Lower leg skin (tissue), 4 donors: ENCODE measurements around the gene CDCA8. TPM values are rescaled to one million over a fixed set of nuclear protein-coding genes. Genes with fewer than 3 reads are reported as not detected.
A peak's percentile ranks its signal among the peaks of the same experiment; 100 is the strongest.

ENCODE experiments used
- DNase-seq, 2 donors: peaks; one replicate each; pipeline ENCODE4 v3.0.0-alpha.2; 2019; ENCODE audit warnings: low spot score in 2 of 2
- H3K4me3 ChIP-seq: fragments of 200-600 bp; sonication (generic); 2 replicates; pipeline ENCODE4 v1.5.1; 2017; ENCODE audit warnings: mild to moderate bottlenecking, low read depth; ENCODE audit not compliant: poor library complexity, severe bottlenecking
- POLR2A ChIP-seq, 2 donors: fragments of 450-650 bp; IDR thresholded peaks; one replicate each; pipeline ENCODE4 v1.6.1; 2016 to 2017; ENCODE audit warnings: antibody characterized with exemption in 2 of 2, mild to moderate bottlenecking in 1 of 2, moderate library complexity in 1 of 2
- WGBS, 2 donors: methylation state at CpG; one replicate each; pipeline ENCODE4 v1.1.5; 2018; 5-methylcytosine and 5-hydroxymethylcytosine counted together
- intact Hi-C: fragments of 100-400 bp; cut with DNase I; formaldehyde crosslinking; loops from one replicate; pipeline ENCODE4 v1.15.0; 2023; ENCODE audit warnings: low total_unique reads
- total RNA-seq, 4 donors: library from RNA; depleted of rRNA; stranded (reverse); fragments of >200 nt; gene quantifications; one replicate each; pipeline ENCODE4 v1.1.0, GENCODE V29; 2016
- TF ChIP-seq, protein P1 (sequence below), 3 donors: fragments of 450-650 bp; IDR thresholded peaks; one replicate each; pipeline ENCODE4 v1.5.1; 2016; ENCODE audit warnings: antibody characterized with exemption in 3 of 3, mild to moderate bottlenecking in 3 of 3, moderate library complexity in 2 of 3

Gene CDCA8
- total RNA-seq, 4 donors from 2014 or later, result 1.0 to 3.2 (median 1.8) TPM

DNA sequence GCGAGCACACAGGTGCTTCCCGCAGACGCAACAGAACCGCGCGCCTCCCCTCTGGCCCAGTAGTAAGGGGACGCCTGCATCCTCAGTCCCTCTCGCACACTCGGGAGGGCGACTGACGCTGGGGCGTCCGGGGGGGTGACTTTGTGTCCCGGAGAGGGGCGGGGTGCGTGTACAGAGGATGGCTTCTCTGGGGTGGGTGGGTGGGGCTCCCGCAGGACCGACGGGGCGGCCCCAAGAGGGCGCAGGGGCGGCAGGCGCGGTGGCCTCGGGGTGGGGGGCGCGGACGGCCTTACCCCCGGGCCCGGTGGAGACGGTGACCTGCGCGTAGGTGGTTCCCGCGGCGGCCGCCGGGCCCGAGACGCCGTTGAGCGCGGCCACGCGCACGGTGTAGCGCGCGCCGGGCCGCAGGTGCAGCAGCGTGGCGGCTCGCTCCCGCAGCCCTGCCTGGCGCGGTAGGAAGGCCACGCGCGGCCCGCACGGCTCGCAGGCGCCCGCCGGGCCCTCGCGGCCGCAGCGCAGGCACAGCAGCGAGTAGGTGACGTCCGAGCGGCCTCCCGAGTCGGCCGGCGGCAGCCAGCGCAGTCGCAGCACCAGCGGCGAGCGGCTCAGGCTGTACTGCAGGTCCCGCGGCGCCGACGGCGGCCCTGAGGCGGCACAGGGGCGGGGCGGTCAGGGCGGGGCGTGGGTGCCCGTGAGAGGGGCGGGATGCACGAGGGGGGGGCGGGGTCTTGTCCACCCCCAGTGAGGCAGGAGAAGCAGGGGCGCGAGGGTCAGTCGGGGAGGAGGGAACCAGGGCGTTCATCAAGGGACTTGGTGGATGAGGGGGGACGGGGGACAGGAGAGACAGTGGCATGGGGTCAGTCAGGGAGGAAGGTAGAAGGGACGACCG is 60.5 kb downstream of the CDCA8 start:
- intact Hi-C loops, result no loop called here
- TF ChIP-seq, protein P1, sequence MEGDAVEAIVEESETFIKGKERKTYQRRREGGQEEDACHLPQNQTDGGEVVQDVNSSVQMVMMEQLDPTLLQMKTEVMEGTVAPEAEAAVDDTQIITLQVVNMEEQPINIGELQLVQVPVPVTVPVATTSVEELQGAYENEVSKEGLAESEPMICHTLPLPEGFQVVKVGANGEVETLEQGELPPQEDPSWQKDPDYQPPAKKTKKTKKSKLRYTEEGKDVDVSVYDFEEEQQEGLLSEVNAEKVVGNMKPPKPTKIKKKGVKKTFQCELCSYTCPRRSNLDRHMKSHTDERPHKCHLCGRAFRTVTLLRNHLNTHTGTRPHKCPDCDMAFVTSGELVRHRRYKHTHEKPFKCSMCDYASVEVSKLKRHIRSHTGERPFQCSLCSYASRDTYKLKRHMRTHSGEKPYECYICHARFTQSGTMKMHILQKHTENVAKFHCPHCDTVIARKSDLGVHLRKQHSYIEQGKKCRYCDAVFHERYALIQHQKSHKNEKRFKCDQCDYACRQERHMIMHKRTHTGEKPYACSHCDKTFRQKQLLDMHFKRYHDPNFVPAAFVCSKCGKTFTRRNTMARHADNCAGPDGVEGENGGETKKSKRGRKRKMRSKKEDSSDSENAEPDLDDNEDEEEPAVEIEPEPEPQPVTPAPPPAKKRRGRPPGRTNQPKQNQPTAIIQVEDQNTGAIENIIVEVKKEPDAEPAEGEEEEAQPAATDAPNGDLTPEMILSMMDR (IDR thresholded peaks at IDR 0.05), result no peak
- no peak for TF ChIP-seq POLR2A (IDR thresholded peaks at IDR 0.05)
- 5% methylated on average over 16 to 21 of the region's 105 CpGs for WGBS, 2 donors
- peak in 1 of 2 donors; percentile 76 for DNase-seq
- H3K4me3 ChIP-seq, result peak overlapping the region; percentile 12

DNA sequence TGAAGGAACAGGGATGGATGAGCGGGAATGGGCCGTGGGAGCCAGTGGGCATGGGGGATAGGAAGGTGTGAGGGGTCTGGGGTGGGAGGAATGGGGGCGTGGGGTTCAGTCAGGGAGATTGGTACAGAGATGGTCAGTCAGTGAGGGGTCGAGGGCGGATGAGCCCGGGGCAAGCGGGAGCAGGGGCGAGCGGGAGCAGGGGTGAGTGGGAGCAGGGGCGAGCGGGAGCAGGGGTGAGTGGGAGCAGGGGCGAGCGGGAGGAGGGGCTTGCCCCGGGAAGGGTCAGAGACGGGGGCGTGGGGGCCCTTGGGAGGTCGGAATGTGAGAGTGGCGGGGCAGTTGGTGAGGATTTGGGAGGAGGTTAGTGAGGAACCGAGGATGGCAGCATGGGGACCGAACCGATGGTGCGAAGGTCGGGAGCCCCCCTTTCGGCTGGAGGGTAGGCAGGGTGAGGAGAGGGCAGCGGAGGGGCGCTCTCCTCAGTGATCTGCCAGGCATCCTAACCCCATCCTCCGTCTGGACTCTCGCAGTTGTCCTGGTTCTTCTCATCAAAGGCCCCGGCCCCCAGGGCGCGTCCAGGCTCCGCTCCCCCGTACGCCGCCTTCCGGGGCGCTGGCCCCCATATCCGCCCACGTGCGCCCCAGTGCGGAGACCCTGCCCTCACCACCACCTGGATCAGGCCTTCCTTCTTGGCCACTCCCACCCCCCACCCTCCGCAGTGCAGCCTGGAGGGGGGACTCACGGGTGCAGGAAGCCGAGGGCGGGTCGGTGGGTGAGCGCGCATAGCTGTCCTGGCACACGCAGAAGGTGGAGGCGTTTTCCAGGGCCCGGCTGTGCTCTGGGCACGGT is 61.4 kb downstream of the CDCA8 start:
- no peak overlapping the region for H3K4me3 ChIP-seq
- intact Hi-C loops, result no loop called here
- 4 to 9% methylated on average over 42 to 49 of the region's 52 CpGs for WGBS, 2 donors
- TF ChIP-seq POLR2A (IDR thresholded peaks at IDR 0.05), result no peak
- TF ChIP-seq, protein P1 (IDR thresholded peaks at IDR 0.05), result no peak
- peak in 1 of 2 donors; percentile 62 for DNase-seq

DNA sequence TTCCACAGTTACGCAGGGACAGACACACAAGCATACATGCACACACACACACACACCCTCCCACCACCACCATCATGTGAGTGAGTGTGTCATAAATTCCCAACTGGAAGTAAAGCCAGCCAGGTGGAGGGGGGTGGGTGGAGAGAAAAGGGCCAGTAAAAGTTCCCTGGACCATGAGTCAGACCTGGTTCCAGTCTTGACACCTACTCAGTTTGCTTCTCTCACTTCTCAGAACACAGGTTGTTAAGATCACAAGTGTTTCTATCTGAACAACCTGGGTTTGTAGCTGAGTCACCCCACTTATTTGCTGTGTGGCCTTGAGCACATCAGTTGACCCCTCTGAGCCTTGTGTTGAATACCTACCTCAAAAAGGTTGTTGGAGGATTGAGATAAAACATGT is 63.0 kb downstream of the CDCA8 start:
- WGBS, 2 donors, result 33 to 71% methylated on average over 1 of the region's 1 CpG
- intact Hi-C loops, result no loop called here
- H3K4me3 ChIP-seq, result no peak overlapping the region
- TF ChIP-seq POLR2A (IDR thresholded peaks at IDR 0.05), result no peak
- TF ChIP-seq, protein P1 (IDR thresholded peaks at IDR 0.05), result no peak
- DNase-seq, result no peak

- intact Hi-C loops, result no loop called here
- WGBS, 2 donors, result 56 to 74% methylated on average over 4 of the region's 4 CpGs
- DNase-seq, result peak in 1 of 2 donors; percentile 68
- no peak for TF ChIP-seq POLR2A (IDR thresholded peaks at IDR 0.05)
- TF ChIP-seq, protein P1 (IDR thresholded peaks at IDR 0.05), result no peak
- H3K4me3 ChIP-seq, result no peak overlapping the region
These were observed 63.7 kb downstream of the CDCA8 start for GRCh38 chr1:37755951-37756560.

Other genes starting within 250 kb of the CDCA8 start
- gene ZC3H12A, start 217.9 kb upstream of the CDCA8 start, total RNA-seq, result 10 to 100 TPM; 36.0 to 42.9 (median 39.0) TPM
- 10 to 100 TPM; 55.7 to 94.2 (median 77.8) TPM for gene MEAF6, start 177.8 kb upstream of the CDCA8 start, total RNA-seq
- gene SNIP1, start 138.2 kb upstream of the CDCA8 start, total RNA-seq, result 10 to 100 TPM in 3 of 4 donors, 1 to 10 TPM in 1; 9.9 to 18.2 (median 15.7) TPM
- 1 to 10 TPM in 2 of 4 donors, under 1 TPM in 2; 0.17 to 2.1 (median 0.86) TPM for gene DNALI1, start 135.6 kb upstream of the CDCA8 start, total RNA-seq
- 10 to 100 TPM; 25.1 to 58.2 (median 34.2) TPM for gene GNL2, start 96.6 kb upstream of the CDCA8 start, total RNA-seq
- gene RSPO1, start 57.6 kb upstream of the CDCA8 start, total RNA-seq, result 1 to 10 TPM; 1.1 to 9.4 (median 6.2) TPM
- 1 to 10 TPM in 1 of 4 donors, under 1 TPM in 1, not detected in 2; 0.37 to 1.5 TPM for gene EPHA10, start 72.6 kb downstream of the CDCA8 start, total RNA-seq
- 1 to 10 TPM; 5.0 to 6.7 (median 6.3) TPM for gene MANEAL, start 101.3 kb downstream of the CDCA8 start, total RNA-seq
- gene C1orf122, start 115.3 kb downstream of the CDCA8 start, total RNA-seq, result 10 to 100 TPM; 38.6 to 52.6 (median 47.0) TPM
- 10 to 100 TPM; 26.7 to 33.9 (median 27.9) TPM for gene YRDC, start 115.7 kb downstream of the CDCA8 start, total RNA-seq
- gene MTF1, start 167.1 kb downstream of the CDCA8 start, total RNA-seq, result 1 to 10 TPM; 6.7 to 9.6 (median 7.7) TPM